Trophoblast cell (in vitro differentiated cells and primary cell): ENCODE results near the gene ZRANB3.

Experiments
- DNase-seq, 2 donors: peaks; one replicate each; pipeline ENCODE4 v3.0.0-alpha.2; 2016
- H2AFZ ChIP-seq: 2 replicates; pipeline ENCODE4 v1.6.1; 2013; ENCODE audit warnings: low read length, moderate library complexity, mild to moderate bottlenecking; ENCODE audit not compliant: insufficient read depth, poor library complexity
- H2AK5ac ChIP-seq: 2 replicates; pipeline ENCODE4 v1.6.1; 2013; ENCODE audit warnings: mild to moderate bottlenecking, low read length
- H2BK120ac ChIP-seq: 2 replicates; pipeline ENCODE4 v1.6.1; 2013; ENCODE audit warnings: low read length, mild to moderate bottlenecking, moderate library complexity; ENCODE audit not compliant: insufficient read depth, poor library complexity
- H2BK12ac ChIP-seq: 2 replicates; pipeline ENCODE4 v1.6.1; 2013; ENCODE audit warnings: mild to moderate bottlenecking, low read length, moderate library complexity
- H2BK5ac ChIP-seq: 2 replicates; pipeline ENCODE4 v1.6.1; 2013; ENCODE audit warnings: low read length, low read depth, moderate library complexity, mild to moderate bottlenecking; ENCODE audit not compliant: poor library complexity
- H3K14ac ChIP-seq: 2 replicates; pipeline ENCODE4 v1.6.1; 2013; ENCODE audit warnings: mild to moderate bottlenecking, low read length
- H3K18ac ChIP-seq: 2 replicates; pipeline ENCODE4 v1.6.1; 2013; ENCODE audit warnings: mild to moderate bottlenecking, low read length
- H3K23ac ChIP-seq: 2 replicates; pipeline ENCODE4 v1.6.1; 2013; ENCODE audit warnings: low read length
- H3K27ac ChIP-seq: 2 replicates; pipeline ENCODE4 v1.5.1; 2013; ENCODE audit warnings: low read depth, mild to moderate bottlenecking, inconsistent platforms, low read length, moderate library complexity
- H3K27me3 ChIP-seq: 2 replicates; pipeline ENCODE4 v1.6.1; 2013; ENCODE audit warnings: inconsistent platforms, mild to moderate bottlenecking, low read length, moderate library complexity; ENCODE audit not compliant: insufficient read depth
- H3K36me3 ChIP-seq, 2 experiments: 1 replicate in 1 of 2; 2 replicates in 1 of 2; pipeline ENCODE4 v1.6.1; 2013; ENCODE audit warnings: low read length in 2 of 2, mild to moderate bottlenecking in 2 of 2, moderate library complexity in 1 of 2; ENCODE audit not compliant: insufficient read depth in 2 of 2, control insufficient read depth in 1 of 2
- H3K4ac ChIP-seq: 2 replicates; pipeline ENCODE4 v1.6.1; 2013; ENCODE audit warnings: low read depth, mild to moderate bottlenecking, low read length, moderate library complexity
- H3K4me1 ChIP-seq, 2 experiments: 1 replicate in 1 of 2; 2 replicates in 1 of 2; pipeline ENCODE4 v1.6.1; 2013; ENCODE audit warnings: low read length in 2 of 2, mild to moderate bottlenecking in 2 of 2, moderate library complexity in 1 of 2; ENCODE audit not compliant: insufficient read depth in 2 of 2, control insufficient read depth in 1 of 2
- H3K4me2 ChIP-seq: 2 replicates; pipeline ENCODE4 v1.6.1; 2013; ENCODE audit warnings: inconsistent platforms, mild to moderate bottlenecking, low read length, moderate library complexity
- H3K4me3 ChIP-seq: 2 replicates; pipeline ENCODE4 v1.5.1; 2013; ENCODE audit warnings: mild to moderate bottlenecking, low read depth, low read length, inconsistent platforms
- H3K79me1 ChIP-seq: one replicate; pipeline ENCODE4 v1.6.1; 2013; ENCODE audit warnings: low read length
- H3K79me2 ChIP-seq: 2 replicates; pipeline ENCODE4 v1.6.1; 2013; ENCODE audit warnings: low read length, mild to moderate bottlenecking; ENCODE audit not compliant: control insufficient read depth, insufficient read depth, poor library complexity
- H3K9ac ChIP-seq: 2 replicates; pipeline ENCODE4 v1.6.1; 2013; ENCODE audit warnings: mild to moderate bottlenecking, low read length
- H3K9me3 ChIP-seq: 2 replicates; pipeline ENCODE4 v1.6.1; 2013; ENCODE audit warnings: low read depth, mild to moderate bottlenecking, control low read depth, inconsistent platforms, low read length; ENCODE audit not compliant: insufficient read depth
- H4K12ac ChIP-seq: 2 replicates; pipeline ENCODE4 v1.6.1; 2013; ENCODE audit warnings: low read depth, mild to moderate bottlenecking, low read length, moderate library complexity
- H4K8ac ChIP-seq: 2 replicates; pipeline ENCODE4 v1.6.1; 2013; ENCODE audit warnings: low read depth, mild to moderate bottlenecking, low read length, moderate library complexity
- H4K91ac ChIP-seq: one replicate; pipeline ENCODE4 v1.6.1; 2013; ENCODE audit warnings: low read depth, mild to moderate bottlenecking, low read length, moderate library complexity
- WGBS: extraction: QIAGEN DNeasy Blood & Tissue Kit; methylation state at CpG from one replicate; pipeline ENCODE4 v1.1.7; 2013; ENCODE audit warnings: missing lambda C conversion rate; ENCODE audit not compliant: insufficient read length, insufficient coverage; ENCODE audit errors: extremely low coverage; 5-methylcytosine and 5-hydroxymethylcytosine counted together

The ZRANB3 gene

GRCh38 chr2:135256531-135257260 lies 274.3 kb downstream of the ZRANB3 start:
- no peak overlapping the region for H4K8ac ChIP-seq
- H3K9me3 ChIP-seq = no peaks in the 10 kb centered on the region
- no peak overlapping the region for H2AFZ ChIP-seq
- WGBS = no CpG with 5 or more reads among the region's 3 CpGs
- H2AK5ac ChIP-seq = no peak overlapping the region
- no peak overlapping the region for H4K12ac ChIP-seq
- H2BK12ac ChIP-seq = no peak overlapping the region
- no peak overlapping the region for H2BK120ac ChIP-seq
- no peak overlapping the region for H3K4me2 ChIP-seq
- no peak overlapping the region for H3K23ac ChIP-seq
- no peaks in the 10 kb centered on the region for H3K36me3 ChIP-seq
- H4K91ac ChIP-seq = no peak overlapping the region
- DNase-seq = peak; percentile 86 to 88
- no peak overlapping the region for H3K4me3 ChIP-seq
- no peak overlapping the region for H3K27ac ChIP-seq
- H3K27me3 ChIP-seq = no peaks in the 10 kb centered on the region
- no peaks in the 10 kb centered on the region for H3K79me2 ChIP-seq
- no peak overlapping the region for H3K4ac ChIP-seq
- no peaks in the 10 kb centered on the region for H3K4me1 ChIP-seq
- H3K79me1 ChIP-seq = no peaks in the 10 kb centered on the region
- no peak overlapping the region for H2BK5ac ChIP-seq
- H3K9ac ChIP-seq = no peak overlapping the region
- no peak overlapping the region for H3K14ac ChIP-seq
- no peak overlapping the region for H3K18ac ChIP-seq

GRCh38 chr2:135255208-135255607 lies 275.8 kb downstream of the ZRANB3 start:
- H3K4me2 ChIP-seq = no peak overlapping the region
- H2AFZ ChIP-seq = no peak overlapping the region
- H2BK5ac ChIP-seq = no peak overlapping the region
- H3K9ac ChIP-seq = no peak overlapping the region
- no peak overlapping the region for H2AK5ac ChIP-seq
- H3K79me1 ChIP-seq = no peaks in the 10 kb centered on the region
- no peak overlapping the region for H2BK120ac ChIP-seq
- no peaks in the 10 kb centered on the region for H3K4me1 ChIP-seq
- no peak overlapping the region for H4K91ac ChIP-seq
- H3K23ac ChIP-seq = no peak overlapping the region
- no peak overlapping the region for H3K27ac ChIP-seq
- no peak overlapping the region for H3K18ac ChIP-seq
- no peaks in the 10 kb centered on the region for H3K27me3 ChIP-seq
- no peak overlapping the region for H2BK12ac ChIP-seq
- no peak overlapping the region for H3K4me3 ChIP-seq
- H3K14ac ChIP-seq = no peak overlapping the region
- WGBS = no CpG with 5 or more reads among the region's 1 CpG
- no peak overlapping the region for H3K4ac ChIP-seq
- no peak overlapping the region for H4K8ac ChIP-seq
- no peak overlapping the region for H4K12ac ChIP-seq
- peaks cover 0 to 3% of the 10 kb centered on the region in 2 experiments for H3K36me3 ChIP-seq
- peaks cover 3% of the 10 kb centered on the region for H3K9me3 ChIP-seq
- DNase-seq = no peak
- no peaks in the 10 kb centered on the region for H3K79me2 ChIP-seq

GRCh38 chr2:135252805-135253458 lies 278.1 kb downstream of the ZRANB3 start:
- H3K79me2 ChIP-seq = no peaks in the 10 kb centered on the region
- H3K23ac ChIP-seq = no peak overlapping the region
- no peaks in the 10 kb centered on the region for H3K79me1 ChIP-seq
- H3K27ac ChIP-seq = no peak overlapping the region
- no peak overlapping the region for H2BK120ac ChIP-seq
- H4K91ac ChIP-seq = no peak overlapping the region
- peaks cover 0 to 3% of the 10 kb centered on the region in 2 experiments for H3K36me3 ChIP-seq
- no peak overlapping the region for H2BK12ac ChIP-seq
- DNase-seq = no peak
- no peak overlapping the region for H4K12ac ChIP-seq
- H2AFZ ChIP-seq = no peak overlapping the region
- H3K18ac ChIP-seq = no peak overlapping the region
- H3K9ac ChIP-seq = no peak overlapping the region
- H2AK5ac ChIP-seq = no peak overlapping the region
- H3K4me1 ChIP-seq = no peaks in the 10 kb centered on the region
- H2BK5ac ChIP-seq = no peak overlapping the region
- H4K8ac ChIP-seq = no peak overlapping the region
- no peak overlapping the region for H3K4me2 ChIP-seq
- H3K14ac ChIP-seq = no peak overlapping the region
- no peaks in the 10 kb centered on the region for H3K27me3 ChIP-seq
- H3K4ac ChIP-seq = no peak overlapping the region
- H3K4me3 ChIP-seq = no peak overlapping the region
- peaks cover 3% of the 10 kb centered on the region for H3K9me3 ChIP-seq
- no CpG with 5 or more reads among the region's 2 CpGs for WGBS

GRCh38 chr2:135248611-135249010 lies 282.4 kb downstream of the ZRANB3 start:
- peaks cover 0 to 3% of the 10 kb centered on the region in 2 experiments for H3K36me3 ChIP-seq
- WGBS = no CpG with 5 or more reads among the region's 5 CpGs

More at GRCh38 chr2:135248611-135249010, 282.4 kb downstream of the ZRANB3 start:
- no peak overlapping the region for H4K8ac ChIP-seq
- peak; percentile 85 to 93 for DNase-seq
- no peak overlapping the region for H2BK12ac ChIP-seq
- H3K14ac ChIP-seq = no peak overlapping the region
- H3K79me1 ChIP-seq = no peaks in the 10 kb centered on the region
- H3K27ac ChIP-seq = no peak overlapping the region
- no peak overlapping the region for H4K12ac ChIP-seq
- H3K4me3 ChIP-seq = no peak overlapping the region
- no peaks in the 10 kb centered on the region for H3K27me3 ChIP-seq
- H2AK5ac ChIP-seq = no peak overlapping the region
- no peak overlapping the region for H3K4ac ChIP-seq
- no peak overlapping the region for H4K91ac ChIP-seq
- no peaks in the 10 kb centered on the region for H3K4me1 ChIP-seq
- no peak overlapping the region for H2AFZ ChIP-seq
- H3K23ac ChIP-seq = no peak overlapping the region
- no peak overlapping the region for H3K18ac ChIP-seq
- peaks cover 3% of the 10 kb centered on the region for H3K9me3 ChIP-seq
- no peak overlapping the region for H2BK120ac ChIP-seq
- H3K9ac ChIP-seq = no peak overlapping the region
- H3K79me2 ChIP-seq = no peaks in the 10 kb centered on the region
- no peak overlapping the region for H2BK5ac ChIP-seq
- no peak overlapping the region for H3K4me2 ChIP-seq
